Subcutaneous preadipocyte (primary cell): Measurements from ENCODE around the gene CD70. TPM values are rescaled to one million over a fixed set of nuclear protein-coding genes. Genes with fewer than 3 reads are reported as not detected.

Source experiments
- small RNA-seq: library from RNA; depleted of rRNA; stranded (forward); fragments of <200 nt; gene quantifications from one replicate; pipeline ENCODE3, GENCODE V24; 2012
- total RNA-seq: library from RNA; depleted of rRNA; stranded (reverse); fragments of >200 nt; gene quantifications from 2 replicates; pipeline ENCODE4 v1.2.3, GENCODE V29; 2012

CD70 gene
- total RNA-seq: 0.59 and 1.5 TPM in 2 replicates

GRCh38 chr19:6590827-6591319 lies at the start of gene CD70:
Gene CD70, minus strand, starts transcription at chr19:6591150. Its CDS starts 148 bp downstream, at chr19:6591002.

Small RNA genes lying within 50 kb of the gene (small RNA-seq; reads per million reads assigned to genes)
- not detected for gene RF00019

Other genes starting within 250 kb of the CD70 start
- 55.1 and 87.8 TPM in 2 replicates for gene CLPP, start 229.6 kb downstream of the CD70 start, total RNA-seq
- gene ALKBH7, start 218.4 kb downstream of the CD70 start, total RNA-seq: 34.0 and 46.3 TPM in 2 replicates
- 0.73 and 0.98 TPM in 2 replicates for gene PSPN, start 215.2 kb downstream of the CD70 start, total RNA-seq
- 40.7 and 42.3 TPM in 2 replicates for gene GTF2F1, start 198.0 kb downstream of the CD70 start, total RNA-seq
- gene KHSRP, start 166.3 kb downstream of the CD70 start, total RNA-seq: 103 and 198 TPM in 2 replicates
- not detected in 2 replicates for gene SLC25A41, start 157.4 kb downstream of the CD70 start, total RNA-seq
- 18.0 TPM in 2 replicates for gene SLC25A23, start 131.4 kb downstream of the CD70 start, total RNA-seq
- gene CRB3, start 126.9 kb downstream of the CD70 start, total RNA-seq: not detected in 2 replicates
- gene DENND1C, start 109.4 kb downstream of the CD70 start, total RNA-seq: under 0.01 TPM in 1 of 2 replicates, not detected in the other
- gene TUBB4A, start 88.8 kb downstream of the CD70 start, total RNA-seq: not detected in 2 replicates
- gene TNFSF9, start 60.1 kb downstream of the CD70 start, total RNA-seq: 1.5 and 2.3 TPM in 2 replicates
- not detected in 2 replicates for gene TNFSF14, start 79.0 kb upstream of the CD70 start, total RNA-seq
- gene C3, start 129.5 kb upstream of the CD70 start, total RNA-seq: 3.1 and 19.1 TPM in 2 replicates
- 41.5 and 42.8 TPM in 2 replicates for gene GPR108, start 146.4 kb upstream of the CD70 start, total RNA-seq
- gene TRIP10, start 148.5 kb upstream of the CD70 start, total RNA-seq: 34.5 and 38.1 TPM in 2 replicates
- not detected in 2 replicates for gene SH2D3A, start 176.3 kb upstream of the CD70 start, total RNA-seq
- not detected in 2 replicates for gene VAV1, start 181.6 kb upstream of the CD70 start, total RNA-seq